ENCODE data around the gene MAZ.

- TF ChIP-seq ATF6 (CRISPR knock-in tag; conservative IDR thresholded peaks at IDR 0.05) (no peak), TRIM22 (IDR thresholded peaks at IDR 0.05) (no peak), REST (IDR thresholded peaks at IDR 0.05; ENCODE audit: borderline replicate concordance in 1 of 2, low read depth in 1 of 2, low read length in 2 of 2) (no peak), ERF (CRISPR knock-in tag; IDR thresholded peaks at IDR 0.05) (no peak), SRSF9 (IDR thresholded peaks at IDR 0.05; ENCODE audit: borderline replicate concordance, insufficient read depth, low read depth, low read length, poor library complexity, severe bottlenecking) (no peak), ATF2 (CRISPR knock-in tag; IDR thresholded peaks at IDR 0.05) (no peak), SIN3A (IDR thresholded peaks at IDR 0.05; ENCODE audit: borderline replicate concordance, low read depth, low read length) (no peak), SAP130 (CRISPR knock-in tag; IDR thresholded peaks at IDR 0.05; ENCODE audit: low read depth) (no peak), MLX (CRISPR knock-in tag; IDR thresholded peaks at IDR 0.05) (no peak), POLR2AphosphoS5 (IDR thresholded peaks at IDR 0.05; ENCODE audit: low read depth, low read length) (no peak), GTF2F1 (IDR thresholded peaks at IDR 0.05; ENCODE audit: low read length) (no peak), CTCF (CRISPR knock-in tag; IDR thresholded peaks at IDR 0.05) (no peak), EHMT2 (IDR thresholded peaks at IDR 0.05; ENCODE audit: borderline replicate concordance, low read depth, low read length) (no peak), MAFK (conservative IDR thresholded peaks at IDR 0.05 in 1 of 2, IDR thresholded peaks at IDR 0.05 in 1 of 2; ENCODE audit: low read length in 2 of 2) (no peak)
Observed at GRCh38 chr16:29826342-29826695, 20.0 kb downstream of the MAZ start.

Data from HepG2 (cell line).